Measurements from ENCODE around the gene TSEN34.
"Not testable (repeated sequence)": the region's sequence is repeated elsewhere in the genome, so short reads cannot be mapped to it uniquely, and the experiment has no call there.

TSEN34 gene

GRCh38 chr19:54221947-54222346, 30.8 kb downstream of the TSEN34 start:
- not testable (repeated sequence) for H3K79me1 ChIP-seq (ENCODE audit: low read length); H3K56ac ChIP-seq (ENCODE audit: low read length); H3K9ac ChIP-seq (ENCODE audit: low read length); H3K23ac ChIP-seq (ENCODE audit: low read length); H3K4me1 ChIP-seq (ENCODE audit: control insufficient read depth, low read depth, low read length); H3K4ac ChIP-seq (ENCODE audit: low read depth, low read length); H3K79me2 ChIP-seq (ENCODE audit: control insufficient read depth, insufficient read depth, low read length); H2AK5ac ChIP-seq (ENCODE audit: low read length); H3K18ac ChIP-seq (ENCODE audit: low read length); H4K8ac ChIP-seq (ENCODE audit: low read depth, low read length); H3K4me2 ChIP-seq (ENCODE audit: low read length); H4K5ac ChIP-seq (ENCODE audit: low read length); H2BK120ac ChIP-seq (ENCODE audit: low read depth, low read length); DNase-seq; H2BK15ac ChIP-seq (replicated peaks; ENCODE audit: low read depth); H3K27me3 ChIP-seq (ENCODE audit: insufficient read depth, low read length, poor library complexity); H3K36me3 ChIP-seq (ENCODE audit: control insufficient read depth, insufficient read depth, low read length); H3K27ac ChIP-seq (ENCODE audit: low read depth, low read length); H2BK5ac ChIP-seq (ENCODE audit: low read length); H3K4me3 ChIP-seq (ENCODE audit: low read length)
- WGBS (ENCODE audit: extremely low coverage, insufficient coverage, low lambda C conversion rate): no CpG with 5 or more reads among the region's 7 CpGs

- not testable (repeated sequence) for H3K23ac ChIP-seq (ENCODE audit: low read length); H3K27ac ChIP-seq (ENCODE audit: low read depth, low read length)
- WGBS (ENCODE audit: extremely low coverage, insufficient coverage, low lambda C conversion rate): no CpG with 5 or more reads among the region's 16 CpGs
Measured at GRCh38 chr19:54222474-54223276, 31.6 kb downstream of the TSEN34 start, which contains the start of gene LILRB3. TSS of gene LILRB3 (minus strand) at chr19:54223007. CDS start at chr19:54222976, 31 bp downstream.

GRCh38 chr19:54223277-54223936, 32.3 kb downstream of the TSEN34 start:
- not testable (repeated sequence) for H3K79me2 ChIP-seq (ENCODE audit: control insufficient read depth, insufficient read depth, low read length); H3K79me1 ChIP-seq (ENCODE audit: low read length); H2BK15ac ChIP-seq (replicated peaks; ENCODE audit: low read depth); H3K4me1 ChIP-seq (ENCODE audit: control insufficient read depth, low read depth, low read length); H3K18ac ChIP-seq (ENCODE audit: low read length); H3K56ac ChIP-seq (ENCODE audit: low read length); H3K4me3 ChIP-seq (ENCODE audit: low read length); DNase-seq; H3K9ac ChIP-seq (ENCODE audit: low read length); H4K8ac ChIP-seq (ENCODE audit: low read depth, low read length); H2BK120ac ChIP-seq (ENCODE audit: low read depth, low read length); H2BK5ac ChIP-seq (ENCODE audit: low read length); H3K36me3 ChIP-seq (ENCODE audit: control insufficient read depth, insufficient read depth, low read length); H3K23ac ChIP-seq (ENCODE audit: low read length); H3K4ac ChIP-seq (ENCODE audit: low read depth, low read length); H3K27me3 ChIP-seq (ENCODE audit: insufficient read depth, low read length, poor library complexity); H3K27ac ChIP-seq (ENCODE audit: low read depth, low read length); H2AK5ac ChIP-seq (ENCODE audit: low read length); H4K5ac ChIP-seq (ENCODE audit: low read length); H3K4me2 ChIP-seq (ENCODE audit: low read length)
- no CpG with 5 or more reads among the region's 14 CpGs for WGBS (ENCODE audit: extremely low coverage, insufficient coverage, low lambda C conversion rate)

More at GRCh38 chr19:54222474-54223276, 31.6 kb downstream of the TSEN34 start, which contains the start of gene LILRB3:
- not testable (repeated sequence) for H3K56ac ChIP-seq (ENCODE audit: low read length); H3K4me1 ChIP-seq (ENCODE audit: control insufficient read depth, low read depth, low read length); H2BK15ac ChIP-seq (replicated peaks; ENCODE audit: low read depth); H3K79me1 ChIP-seq (ENCODE audit: low read length); H3K79me2 ChIP-seq (ENCODE audit: control insufficient read depth, insufficient read depth, low read length); H3K4me2 ChIP-seq (ENCODE audit: low read length); H3K36me3 ChIP-seq (ENCODE audit: control insufficient read depth, insufficient read depth, low read length); H2BK5ac ChIP-seq (ENCODE audit: low read length); H3K27me3 ChIP-seq (ENCODE audit: insufficient read depth, low read length, poor library complexity); H4K8ac ChIP-seq (ENCODE audit: low read depth, low read length); H3K18ac ChIP-seq (ENCODE audit: low read length); H2BK120ac ChIP-seq (ENCODE audit: low read depth, low read length); H3K4ac ChIP-seq (ENCODE audit: low read depth, low read length); H2AK5ac ChIP-seq (ENCODE audit: low read length); H3K9ac ChIP-seq (ENCODE audit: low read length); H4K5ac ChIP-seq (ENCODE audit: low read length); DNase-seq; H3K4me3 ChIP-seq (ENCODE audit: low read length)

GRCh38 chr19:54223937-54224281, 32.8 kb downstream of the TSEN34 start:
- H3K79me2 ChIP-seq (ENCODE audit: control insufficient read depth, insufficient read depth, low read length); H3K23ac ChIP-seq (ENCODE audit: low read length); H3K9ac ChIP-seq (ENCODE audit: low read length); H3K4me2 ChIP-seq (ENCODE audit: low read length); H3K27me3 ChIP-seq (ENCODE audit: insufficient read depth, low read length, poor library complexity); H3K4me3 ChIP-seq (ENCODE audit: low read length); H2BK120ac ChIP-seq (ENCODE audit: low read depth, low read length); H2AK5ac ChIP-seq (ENCODE audit: low read length); H3K56ac ChIP-seq (ENCODE audit: low read length); H3K27ac ChIP-seq (ENCODE audit: low read depth, low read length); DNase-seq; H3K4me1 ChIP-seq (ENCODE audit: control insufficient read depth, low read depth, low read length); H2BK15ac ChIP-seq (replicated peaks; ENCODE audit: low read depth); H3K36me3 ChIP-seq (ENCODE audit: control insufficient read depth, insufficient read depth, low read length); H3K4ac ChIP-seq (ENCODE audit: low read depth, low read length); H4K8ac ChIP-seq (ENCODE audit: low read depth, low read length); H3K18ac ChIP-seq (ENCODE audit: low read length); H2BK5ac ChIP-seq (ENCODE audit: low read length); H3K79me1 ChIP-seq (ENCODE audit: low read length); H4K5ac ChIP-seq (ENCODE audit: low read length): not testable (repeated sequence)
- WGBS (ENCODE audit: extremely low coverage, insufficient coverage, low lambda C conversion rate): no CpG with 5 or more reads among the region's 5 CpGs

GRCh38 chr19:54224619-54225018, 33.5 kb downstream of the TSEN34 start:
- H3K79me1 ChIP-seq (ENCODE audit: low read length); H3K27me3 ChIP-seq (ENCODE audit: insufficient read depth, low read length, poor library complexity); H3K36me3 ChIP-seq (ENCODE audit: control insufficient read depth, insufficient read depth, low read length); H4K5ac ChIP-seq (ENCODE audit: low read length); H3K4me2 ChIP-seq (ENCODE audit: low read length); H2AK5ac ChIP-seq (ENCODE audit: low read length); H3K4me3 ChIP-seq (ENCODE audit: low read length); H3K4ac ChIP-seq (ENCODE audit: low read depth, low read length); H3K23ac ChIP-seq (ENCODE audit: low read length); H3K9ac ChIP-seq (ENCODE audit: low read length); H3K18ac ChIP-seq (ENCODE audit: low read length); H3K27ac ChIP-seq (ENCODE audit: low read depth, low read length); H3K4me1 ChIP-seq (ENCODE audit: control insufficient read depth, low read depth, low read length); DNase-seq; H2BK15ac ChIP-seq (replicated peaks; ENCODE audit: low read depth); H4K8ac ChIP-seq (ENCODE audit: low read depth, low read length); H2BK5ac ChIP-seq (ENCODE audit: low read length); H2BK120ac ChIP-seq (ENCODE audit: low read depth, low read length); H3K56ac ChIP-seq (ENCODE audit: low read length); H3K79me2 ChIP-seq (ENCODE audit: control insufficient read depth, insufficient read depth, low read length): not testable (repeated sequence)
- WGBS (ENCODE audit: extremely low coverage, insufficient coverage, low lambda C conversion rate): no CpG with 5 or more reads among the region's 10 CpGs
